Measurements from ENCODE around the gene SLC5A3.

SLC5A3 gene

DNA sequence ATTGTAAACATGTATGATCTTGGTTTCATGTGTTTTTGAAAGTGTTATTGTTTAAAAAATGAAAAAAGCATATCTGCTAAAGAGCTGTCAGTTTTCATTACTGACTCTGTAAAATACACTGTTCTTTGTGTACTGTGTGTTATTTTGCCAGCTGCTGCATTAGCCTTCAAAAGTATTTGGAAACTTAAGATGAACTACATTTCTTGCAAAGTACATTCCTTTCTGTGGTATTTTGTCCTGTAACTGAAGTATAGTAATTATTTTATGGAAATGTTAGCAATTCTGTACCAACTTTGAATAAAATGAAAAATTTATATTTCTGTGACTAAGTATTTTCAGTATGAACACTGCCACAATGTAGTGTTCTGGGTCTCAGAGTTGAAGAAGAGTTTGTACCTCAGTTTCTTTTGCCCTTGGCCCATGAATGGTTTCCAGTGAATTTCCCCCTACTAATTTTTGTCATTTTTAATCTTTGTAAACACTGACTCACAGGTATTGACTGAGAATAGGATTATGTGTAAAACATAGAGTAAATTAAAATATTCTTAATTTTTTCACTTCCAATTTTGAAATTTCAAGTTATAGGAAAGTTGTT is 32.7 kb downstream of the SLC5A3 start:
- no peak for DNase-seq

DNA sequence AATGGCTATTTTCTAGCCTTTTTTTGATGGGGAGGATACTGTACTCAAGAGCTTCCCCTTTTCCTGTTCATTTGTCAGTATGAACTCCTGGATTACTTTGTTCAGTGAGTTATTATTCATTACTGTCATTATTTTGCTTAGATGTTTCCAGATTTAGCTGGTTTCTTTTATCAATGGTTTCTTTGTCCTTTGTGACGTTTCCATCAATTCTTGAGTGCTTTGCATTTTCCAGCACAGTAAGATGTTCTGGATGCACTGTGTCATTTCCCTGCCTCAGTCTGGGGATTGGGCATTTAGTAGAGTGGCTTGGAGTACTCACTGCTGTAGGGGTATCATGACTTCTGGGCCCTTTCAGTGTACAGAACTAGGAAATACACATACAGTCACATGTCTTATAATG is 34.2 kb downstream of the SLC5A3 start:
- no peak for DNase-seq

DNA sequence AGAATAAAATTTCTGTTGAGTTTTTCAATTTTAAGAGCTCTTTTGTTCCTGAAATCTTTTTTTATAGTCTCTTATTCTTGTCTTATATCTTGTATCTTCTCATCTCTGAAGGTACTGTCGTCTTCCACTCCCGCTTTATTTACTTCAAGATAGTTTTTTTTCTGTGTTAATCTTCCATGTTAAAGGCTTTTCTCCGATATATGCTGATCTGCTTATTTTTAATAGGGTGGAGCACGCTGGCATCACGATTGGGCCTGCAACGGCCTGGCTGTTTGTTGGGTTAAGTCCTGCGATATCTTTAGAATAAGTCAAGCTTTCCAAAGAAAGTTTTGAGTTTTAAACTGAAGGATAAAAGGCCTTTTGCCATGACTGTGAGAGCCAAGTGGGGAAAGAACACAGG is 35.7 kb downstream of the SLC5A3 start:
- no peak for DNase-seq

DNA sequence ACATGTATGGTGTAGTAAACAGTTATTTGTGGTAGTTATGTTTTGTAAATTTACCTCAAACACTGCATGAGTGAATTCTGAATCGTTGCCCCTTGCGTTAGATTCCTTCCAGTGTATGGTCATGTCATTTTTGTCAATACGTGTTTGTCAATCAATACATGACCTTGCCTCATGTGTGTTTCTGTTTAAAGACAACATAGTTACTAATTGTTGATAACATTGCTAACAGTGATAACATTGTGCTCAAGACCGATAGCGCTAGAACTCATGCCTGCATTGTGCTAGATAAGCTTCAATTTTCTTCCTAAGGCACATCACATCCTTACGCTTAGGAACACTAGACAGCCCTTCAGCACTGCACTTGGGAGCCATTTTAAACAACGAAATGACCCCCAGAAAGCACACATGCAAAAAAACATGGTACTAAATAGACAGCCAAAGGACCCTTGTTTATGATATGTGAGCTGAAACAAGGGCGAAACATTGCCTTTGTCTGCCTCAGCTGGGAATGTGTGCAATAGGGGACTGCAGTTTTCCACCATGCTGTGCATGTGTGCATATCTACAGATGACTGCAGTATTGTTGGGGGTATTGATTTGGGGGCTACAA is 37.3 kb downstream of the SLC5A3 start:
- DNase-seq, result no peak

DNA sequence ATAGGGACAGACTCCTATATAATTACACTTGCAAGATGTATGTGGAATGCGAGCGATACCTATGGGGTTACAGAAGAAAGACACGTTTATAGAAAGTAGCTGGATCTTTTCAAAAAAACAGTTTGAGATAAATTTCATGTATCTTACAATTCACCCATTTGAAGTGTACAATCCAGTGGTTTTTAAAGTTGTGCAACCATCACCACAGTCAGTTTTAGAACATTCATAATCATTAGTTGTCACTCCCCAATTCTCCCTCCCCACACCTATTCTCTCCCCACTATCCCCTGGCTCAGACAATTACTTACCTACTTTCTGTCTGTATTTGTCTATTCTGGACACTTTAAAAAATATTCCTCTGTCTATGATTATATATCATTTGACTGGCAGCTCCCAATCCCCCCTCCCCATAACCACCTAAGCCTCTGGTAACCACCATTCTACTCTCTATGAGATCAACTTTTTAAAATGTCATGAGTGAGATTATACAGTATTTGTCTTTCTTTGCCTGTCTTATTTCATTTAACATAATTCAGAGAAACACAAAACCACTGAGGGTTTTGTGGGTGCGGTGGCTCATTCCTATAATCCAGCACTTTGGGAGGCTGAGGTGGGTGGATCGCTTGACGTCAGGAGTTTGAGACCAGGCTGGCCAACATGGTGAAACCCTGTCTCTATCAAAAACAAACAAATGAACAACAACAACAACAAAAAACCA is 39.1 kb downstream of the SLC5A3 start:
- DNase-seq, result no peak

DNA sequence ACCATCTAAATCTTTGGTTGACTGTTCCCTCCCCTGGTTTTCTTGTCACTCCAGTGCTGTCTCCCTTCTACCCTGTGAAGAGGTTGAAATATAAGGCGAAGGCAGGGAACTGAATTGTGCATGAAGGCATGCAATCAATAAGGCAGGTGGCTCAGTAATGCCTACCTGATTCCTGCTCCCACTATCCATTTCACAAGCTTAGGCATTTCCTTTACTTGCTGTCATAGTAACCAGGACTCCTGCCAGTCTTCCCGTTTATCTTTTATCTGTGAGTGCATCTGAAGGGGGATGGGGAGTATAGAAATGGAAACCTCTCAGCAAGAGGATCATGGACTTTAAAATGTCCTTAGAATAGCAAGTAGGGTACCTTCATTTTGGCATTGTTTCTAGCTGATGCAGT is 40.5 kb downstream of the SLC5A3 start:
- DNase-seq, result no peak

DNA sequence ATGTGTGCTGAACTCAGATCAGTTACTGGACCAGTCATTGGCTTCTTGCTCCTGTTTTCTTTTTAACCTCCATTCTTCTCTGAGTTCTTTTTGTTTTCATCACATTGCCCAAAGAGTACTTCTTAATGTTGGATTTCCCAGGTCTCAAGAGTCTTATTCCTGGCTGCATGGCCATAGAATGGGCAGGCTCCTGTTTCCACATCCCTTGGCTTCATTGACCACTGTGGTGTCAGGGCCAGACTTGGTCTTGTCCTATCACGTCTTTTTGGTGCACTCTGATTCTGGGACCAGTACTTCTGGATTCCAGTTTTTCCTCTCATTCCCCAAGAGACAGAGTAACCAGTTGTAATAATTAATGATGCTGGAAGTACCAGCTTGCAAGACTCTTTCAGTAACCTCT is 41.8 kb downstream of the SLC5A3 start:
- DNase-seq, result no peak

DNA sequence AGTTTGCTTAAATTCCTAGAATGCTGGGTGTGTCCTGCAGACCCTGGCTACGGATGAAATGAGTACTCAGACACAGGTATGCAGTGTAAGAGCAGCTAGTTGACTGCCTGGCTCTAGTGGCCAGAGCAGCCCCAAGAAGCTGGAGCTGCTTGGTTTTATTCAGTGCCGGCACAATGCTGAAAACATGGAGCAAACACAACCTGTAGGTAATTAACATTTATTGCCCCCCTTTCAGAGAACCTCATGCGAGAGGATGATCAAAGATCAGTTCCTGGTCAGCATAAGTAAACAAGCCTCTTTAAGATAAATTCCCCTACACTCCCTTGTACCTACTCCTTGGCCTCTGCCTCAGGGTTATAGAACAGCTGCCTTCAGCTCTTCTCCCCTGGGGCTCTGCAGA is 43.2 kb downstream of the SLC5A3 start:
- DNase-seq, result no peak

DNA sequence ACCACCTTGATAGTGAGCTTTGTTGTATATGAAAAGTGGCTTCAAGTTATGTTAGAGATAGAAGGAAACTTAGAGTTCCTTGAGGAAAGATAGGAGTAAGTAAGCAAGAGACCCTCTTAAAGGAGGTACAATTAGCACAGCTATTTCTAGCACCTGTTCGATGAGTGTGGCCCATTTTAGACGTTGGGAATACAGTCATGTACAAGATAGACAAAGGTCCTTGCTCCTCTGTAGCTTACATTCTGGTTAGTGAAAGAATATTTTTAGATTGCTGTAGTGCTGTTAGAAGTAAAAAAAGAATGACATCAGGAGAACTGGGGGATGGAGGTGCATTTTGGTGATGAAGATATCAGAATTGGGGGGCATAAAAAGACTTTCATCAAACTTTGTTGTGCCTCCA is 47.5 kb downstream of the SLC5A3 start:
- no peak for DNase-seq

DNA sequence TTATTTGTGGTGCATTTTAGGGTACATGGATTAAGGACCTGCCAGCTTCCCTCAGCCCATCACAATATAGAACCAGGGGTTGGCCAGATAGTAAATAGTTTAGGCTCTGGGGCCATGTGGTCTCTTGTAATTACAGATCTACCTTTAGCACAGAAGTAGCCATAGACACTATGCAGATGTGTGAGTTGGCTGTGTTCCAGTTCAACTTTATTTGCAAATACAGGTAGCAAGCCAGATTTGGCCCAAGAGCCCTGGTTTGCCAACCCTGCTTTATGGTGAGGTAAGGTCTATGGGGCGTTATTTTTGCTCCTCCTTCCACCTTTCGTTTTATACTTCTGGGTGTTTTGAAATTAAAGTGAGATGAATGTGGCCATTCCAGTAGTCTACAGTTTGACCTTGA is 48.7 kb downstream of the SLC5A3 start:
- DNase-seq, result no peak

All from stimulated activated CD4-positive, alpha-beta T cell treated with anti-CD3 and anti-CD28 coated beads, Interleukin-12 subunit alpha, Interleukin-12 subunit beta, amount 100 ng/mL, for 4 hours (primary cell).